GM12874 (cell line): ENCODE data around the gene PRDM2.

Experiments
- TF ChIP-seq, protein P1 (sequence below): IDR thresholded peaks from 2 replicates; pipeline ENCODE4 v1.5.1; 2011; ENCODE audit warnings: low read depth, mild to moderate bottlenecking, control low read depth, low read length, moderate library complexity; ENCODE audit not compliant: insufficient read depth

Gene PRDM2

DNA sequence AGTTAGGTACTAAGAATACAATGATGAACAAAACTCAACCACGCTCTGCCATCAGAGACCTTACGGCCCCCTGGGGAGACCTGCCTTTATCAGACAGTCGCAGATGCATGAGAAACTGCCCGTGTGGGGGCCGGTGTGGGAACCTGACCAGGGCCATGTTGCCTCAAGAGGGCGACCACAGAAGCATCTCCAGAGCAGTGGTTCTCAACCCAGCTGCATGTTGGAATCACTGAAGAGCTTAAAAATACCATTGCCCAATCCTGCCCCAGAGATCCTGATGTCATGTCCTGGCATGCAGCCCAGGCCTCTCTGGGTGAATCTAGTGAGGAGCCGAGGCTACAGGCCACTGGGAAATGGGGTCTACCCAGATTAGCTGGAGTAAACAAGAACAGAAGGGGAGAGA, 108.7 kb downstream of the PRDM2 start:
- TF ChIP-seq, protein P1, sequence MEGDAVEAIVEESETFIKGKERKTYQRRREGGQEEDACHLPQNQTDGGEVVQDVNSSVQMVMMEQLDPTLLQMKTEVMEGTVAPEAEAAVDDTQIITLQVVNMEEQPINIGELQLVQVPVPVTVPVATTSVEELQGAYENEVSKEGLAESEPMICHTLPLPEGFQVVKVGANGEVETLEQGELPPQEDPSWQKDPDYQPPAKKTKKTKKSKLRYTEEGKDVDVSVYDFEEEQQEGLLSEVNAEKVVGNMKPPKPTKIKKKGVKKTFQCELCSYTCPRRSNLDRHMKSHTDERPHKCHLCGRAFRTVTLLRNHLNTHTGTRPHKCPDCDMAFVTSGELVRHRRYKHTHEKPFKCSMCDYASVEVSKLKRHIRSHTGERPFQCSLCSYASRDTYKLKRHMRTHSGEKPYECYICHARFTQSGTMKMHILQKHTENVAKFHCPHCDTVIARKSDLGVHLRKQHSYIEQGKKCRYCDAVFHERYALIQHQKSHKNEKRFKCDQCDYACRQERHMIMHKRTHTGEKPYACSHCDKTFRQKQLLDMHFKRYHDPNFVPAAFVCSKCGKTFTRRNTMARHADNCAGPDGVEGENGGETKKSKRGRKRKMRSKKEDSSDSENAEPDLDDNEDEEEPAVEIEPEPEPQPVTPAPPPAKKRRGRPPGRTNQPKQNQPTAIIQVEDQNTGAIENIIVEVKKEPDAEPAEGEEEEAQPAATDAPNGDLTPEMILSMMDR = no peak

DNA sequence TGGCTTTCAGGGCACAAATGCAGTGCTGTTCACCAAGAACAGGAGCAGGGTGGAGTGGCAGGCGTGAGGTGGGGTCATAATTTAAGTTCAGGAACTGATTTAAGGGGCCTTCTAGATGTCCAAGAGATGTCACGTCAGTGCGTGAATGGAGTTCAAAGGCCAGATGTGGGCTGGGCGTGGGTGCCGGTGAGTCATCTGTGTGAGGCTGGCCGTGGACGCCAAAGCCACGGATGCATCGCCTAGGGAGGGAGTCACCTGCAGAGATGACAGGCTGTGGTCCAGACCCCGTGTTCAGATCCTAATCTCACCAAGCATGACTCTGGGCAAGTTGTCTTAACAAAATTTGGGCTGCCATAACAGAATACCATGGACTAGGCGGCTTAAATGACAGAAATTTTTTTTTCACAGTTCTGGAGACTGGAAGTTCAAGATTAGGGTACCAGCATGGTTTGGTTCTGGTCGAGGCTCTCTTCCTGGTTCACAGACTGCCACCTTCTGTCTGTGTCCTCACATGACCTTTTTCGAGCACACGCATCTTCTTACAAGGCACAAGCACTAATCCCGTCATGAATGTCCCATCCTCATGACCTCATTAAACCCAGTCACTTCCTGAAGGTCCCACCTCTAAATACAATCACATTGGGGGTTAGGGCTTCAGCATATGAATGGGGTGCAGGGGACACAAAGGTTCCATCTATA, 109.6 kb downstream of the PRDM2 start:
- TF ChIP-seq, protein P1 = 0 out of 2 replicates have a peak, but pooled peaks have one; percentile 11

DNA sequence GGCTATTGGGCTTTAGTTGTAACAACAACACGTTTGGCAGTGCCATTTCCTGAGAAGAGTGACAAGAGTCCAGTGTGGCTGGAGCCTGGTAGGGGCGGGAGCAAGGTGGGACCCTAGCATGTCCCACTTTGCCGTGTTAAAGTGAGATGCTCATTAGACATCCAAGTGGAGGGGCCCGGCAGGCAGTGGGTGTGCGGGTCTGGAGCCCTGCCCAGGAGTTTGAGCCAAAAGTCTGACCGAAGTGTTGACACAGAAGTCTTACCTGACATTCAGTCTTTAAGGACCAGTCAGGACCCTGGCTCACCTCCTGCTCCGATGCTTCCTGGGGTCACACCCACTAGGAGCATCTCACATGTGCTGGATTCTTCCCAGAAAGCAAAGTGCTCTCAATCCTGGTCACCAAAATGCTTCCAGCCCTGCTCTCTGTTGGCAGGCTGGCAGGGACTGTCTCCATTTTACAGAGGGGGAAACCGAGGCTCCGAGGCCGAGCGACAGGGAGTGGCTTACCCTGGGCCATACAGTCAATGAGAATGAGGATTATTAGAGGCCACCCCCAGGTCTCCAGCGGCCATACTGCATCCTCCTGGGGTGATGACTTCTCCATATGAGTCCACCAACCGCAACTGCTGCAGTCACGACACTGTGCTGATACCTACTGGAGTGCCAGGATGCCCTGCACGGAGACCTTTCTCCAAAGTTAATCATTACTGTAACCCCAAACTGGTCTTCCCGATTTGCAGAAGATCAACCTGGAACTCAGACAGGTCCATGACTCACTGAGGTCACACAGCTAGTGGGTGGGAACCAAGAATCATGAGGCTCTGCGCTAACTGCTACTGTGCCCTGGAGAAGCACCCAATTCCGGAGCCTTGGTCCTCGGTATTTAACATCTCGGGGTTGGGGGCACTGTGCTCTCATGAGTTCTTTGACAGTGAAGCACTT, 112.7 kb downstream of the PRDM2 start:
- TF ChIP-seq, protein P1 = no peak

DNA sequence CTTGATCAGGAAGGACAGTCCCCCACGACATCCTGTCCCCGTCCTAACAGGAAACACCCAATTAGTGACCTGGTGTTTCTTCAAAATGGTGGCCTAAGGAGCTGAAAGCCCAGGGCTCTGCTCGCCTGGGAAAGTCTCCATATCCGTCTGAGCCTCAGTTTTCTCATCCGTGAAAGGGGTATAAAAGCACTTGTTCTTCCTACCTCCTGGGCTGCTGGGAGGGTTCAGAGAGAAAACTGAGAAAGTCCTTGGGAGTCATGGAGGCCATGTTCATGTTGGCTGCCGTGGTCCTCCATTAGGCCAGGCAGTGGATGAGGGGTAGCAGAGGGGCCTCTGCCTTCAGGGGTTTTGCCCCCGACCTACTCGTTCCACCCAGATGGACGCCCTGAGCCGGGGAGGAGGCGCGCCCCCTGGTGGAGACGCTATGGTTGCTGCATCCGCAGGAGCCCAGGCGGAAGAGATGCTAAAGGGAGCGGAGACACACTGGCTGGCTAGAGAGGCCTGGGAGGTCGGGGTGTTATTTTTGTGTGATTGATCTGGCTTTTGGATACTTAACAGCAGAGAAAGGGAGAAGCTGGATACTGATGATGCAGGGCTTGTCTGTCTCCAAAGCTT, 113.5 kb downstream of the PRDM2 start:
- TF ChIP-seq, protein P1 = peak; percentile 77

DNA sequence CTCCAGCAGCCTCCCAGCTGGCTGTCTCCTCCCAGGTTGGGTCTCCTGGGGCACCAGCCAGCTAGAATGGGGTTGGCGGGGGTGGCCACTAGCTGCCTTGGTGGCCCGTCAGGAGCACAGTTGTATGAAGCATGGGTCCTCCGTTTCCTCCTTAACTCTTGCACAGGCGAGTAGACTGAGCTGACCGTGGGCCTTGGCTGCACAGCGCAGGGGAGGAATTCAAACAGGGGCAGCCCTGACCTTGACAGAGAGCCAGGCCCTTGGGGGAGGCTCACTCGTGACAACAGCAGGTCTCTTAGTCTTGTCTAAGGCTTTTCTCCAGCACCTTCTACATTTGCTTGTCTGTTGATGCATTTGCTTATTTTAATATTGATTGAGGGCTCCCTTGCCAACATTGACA, 114.1 kb downstream of the PRDM2 start:
- TF ChIP-seq, protein P1 = no peak

DNA sequence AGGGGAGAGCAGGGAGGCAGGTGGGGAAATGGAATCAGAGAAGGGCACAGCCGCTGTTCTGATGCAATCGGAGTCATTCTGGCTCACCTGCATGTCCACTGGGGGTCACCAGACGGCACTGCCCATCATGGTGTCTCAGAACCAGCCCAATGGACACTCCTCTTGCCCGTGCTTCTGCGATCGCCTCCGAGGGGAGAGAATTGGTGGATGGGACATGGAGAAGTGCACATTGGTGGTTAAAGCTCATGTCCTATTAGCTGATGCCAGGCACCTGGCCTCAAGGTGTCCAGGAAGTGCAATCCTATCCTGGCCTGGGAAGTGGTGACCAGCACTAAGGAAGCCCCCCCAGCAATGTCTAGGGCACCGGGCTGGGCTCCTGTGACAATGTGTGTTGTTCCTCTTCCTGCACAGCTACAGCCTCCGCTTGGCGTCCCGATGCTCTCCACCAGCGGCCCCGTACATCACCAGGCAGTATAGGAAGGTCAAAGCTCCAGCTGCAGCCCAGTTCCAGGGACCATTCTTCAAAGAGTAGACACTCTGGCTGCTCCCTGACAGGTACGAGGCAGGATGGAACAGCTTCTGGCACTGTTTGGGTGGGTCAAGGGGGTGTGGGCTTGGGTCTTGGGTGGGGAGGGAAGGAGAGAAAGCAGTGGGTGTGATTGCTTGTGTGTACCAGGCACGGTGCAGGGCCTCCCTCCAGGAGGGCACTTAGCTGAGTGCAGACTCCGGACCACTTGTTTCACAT, 116.2 kb downstream of the PRDM2 start:
- TF ChIP-seq, protein P1 = no peak
